ENCODE measurements around the gene SYT15.
A peak's percentile ranks its signal among the peaks of the same experiment; 100 is the strongest.
"Not testable (repeated sequence)": the region's sequence is repeated elsewhere in the genome, so short reads cannot be mapped to it uniquely, and the experiment has no call there.

The SYT15 gene

GRCh38 chr10:46578474-46579178, at the start of gene SYT15:
Gene SYT15 (plus strand): TSS chr10:46579128. CDS start chr10:46579169, 41 bp downstream.
- not testable (repeated sequence) for DNase-seq

GRCh38 chr10:46529742-46530141, 49.2 kb upstream of the SYT15 start:
- not testable (repeated sequence) for DNase-seq

- DNase-seq: no peak
Observed at GRCh38 chr10:46530249-46531186, 48.4 kb upstream of the SYT15 start.

- DNase-seq: not testable (repeated sequence)
Observed at GRCh38 chr10:46532256-46532655, 46.7 kb upstream of the SYT15 start.

- DNase-seq: no peak
Observed at GRCh38 chr10:46534828-46535524, 44.0 kb upstream of the SYT15 start.

- DNase-seq: no peak
Observed at GRCh38 chr10:46536171-46536570, 42.8 kb upstream of the SYT15 start.

GRCh38 chr10:46536781-46537180, 42.1 kb upstream of the SYT15 start:
- no peak for DNase-seq

- no peak for DNase-seq
Observed at GRCh38 chr10:46537309-46537708, 41.6 kb upstream of the SYT15 start.

GRCh38 chr10:46538155-46538554, 40.8 kb upstream of the SYT15 start:
- DNase-seq: no peak

GRCh38 chr10:46538717-46539426, 40.1 kb upstream of the SYT15 start:
- no peak for DNase-seq

- DNase-seq: no peak
Observed at GRCh38 chr10:46539596-46540411, 39.1 kb upstream of the SYT15 start.

- DNase-seq: no peak
Observed at GRCh38 chr10:46540412-46541016, 38.4 kb upstream of the SYT15 start.

- no peak for DNase-seq
Observed at GRCh38 chr10:46541017-46541661, 37.8 kb upstream of the SYT15 start.

- no peak for DNase-seq
Observed at GRCh38 chr10:46541735-46542566, 37.0 kb upstream of the SYT15 start.

GRCh38 chr10:46542567-46543465, 36.1 kb upstream of the SYT15 start:
- DNase-seq: no peak

- no peak for DNase-seq
Observed at GRCh38 chr10:46543466-46544377, 35.2 kb upstream of the SYT15 start.

GRCh38 chr10:46544989-46545791, 33.7 kb upstream of the SYT15 start:
- DNase-seq: peak; percentile 66 to 76
